Activated CD8-positive, alpha-beta memory T cell treated with anti-CD3 and anti-CD28 coated beads for 24 hours (primary cell): ENCODE results near the gene LDB3.
A peak's percentile ranks its signal among the peaks of the same experiment; 100 is the strongest.

Source experiments
- DNase-seq: peaks from one replicate; pipeline ENCODE4 v3.0.0-alpha.2; 2020

Gene LDB3

GRCh38 chr10:86668297-86669165, at the start of gene LDB3:
TSS of gene LDB3 (plus strand) at chr10:86668511. CDS start at chr10:86668692, 181 bp downstream.
- DNase-seq, result no peak

- DNase-seq, result no peak
Measured at GRCh38 chr10:86628311-86628710, 40.0 kb upstream of the LDB3 start.

GRCh38 chr10:86630079-86630478, 38.2 kb upstream of the LDB3 start:
- no peak for DNase-seq

GRCh38 chr10:86632009-86632800, 36.1 kb upstream of the LDB3 start:
- DNase-seq, result no peak

- DNase-seq, result no peak
Measured at GRCh38 chr10:86632951-86633350, 35.4 kb upstream of the LDB3 start.

- no peak for DNase-seq
Measured at GRCh38 chr10:86635402-86635801, 32.9 kb upstream of the LDB3 start.

- DNase-seq, result no peak
Measured at GRCh38 chr10:86636311-86636710, 32.0 kb upstream of the LDB3 start.

- no peak for DNase-seq
Measured at GRCh38 chr10:86642021-86642420, 26.3 kb upstream of the LDB3 start.

- DNase-seq, result peak; percentile 46
Measured at GRCh38 chr10:86642499-86642898, 25.8 kb upstream of the LDB3 start.

GRCh38 chr10:86644152-86644793, 24.0 kb upstream of the LDB3 start:
- no peak for DNase-seq

GRCh38 chr10:86644794-86645445, 23.4 kb upstream of the LDB3 start:
- DNase-seq, result peak; percentile 52

- peak; percentile 30 for DNase-seq
Measured at GRCh38 chr10:86645621-86646165, 22.6 kb upstream of the LDB3 start.

GRCh38 chr10:86646532-86646931, 21.8 kb upstream of the LDB3 start:
- peak; percentile 42 for DNase-seq

- DNase-seq, result peak; percentile 37
Measured at GRCh38 chr10:86646933-86647332, 21.4 kb upstream of the LDB3 start.

- DNase-seq, result no peak
Measured at GRCh38 chr10:86647773-86648703, 20.3 kb upstream of the LDB3 start.

GRCh38 chr10:86648704-86649427, 19.4 kb upstream of the LDB3 start:
- peak; percentile 38 for DNase-seq

- peak; percentile 32 for DNase-seq
Measured at GRCh38 chr10:86649471-86650150, 18.7 kb upstream of the LDB3 start.

- no peak for DNase-seq
Measured at GRCh38 chr10:86650151-86650550, 18.2 kb upstream of the LDB3 start.

- DNase-seq, result peak; percentile 50
Measured at GRCh38 chr10:86651021-86651471, 17.3 kb upstream of the LDB3 start.
